NCI-H1694 treated with DMSO at 0.1 percent for 48 hours (cell line): ENCODE results near the gene IGDCC3.
"Not testable (repeated sequence)": the region's sequence is repeated elsewhere in the genome, so short reads cannot be mapped to it uniquely, and the experiment has no call there.

ENCODE experiments used
- DNase-seq: peaks from one replicate; lab custom pipeline; 2025; lab: John Stamatoyannopoulos, UW

The IGDCC3 gene

GRCh38 chr15:65370885-65371284 is 6.9 kb downstream of the IGDCC3 start:
- DNase-seq, result no peak

DNA sequence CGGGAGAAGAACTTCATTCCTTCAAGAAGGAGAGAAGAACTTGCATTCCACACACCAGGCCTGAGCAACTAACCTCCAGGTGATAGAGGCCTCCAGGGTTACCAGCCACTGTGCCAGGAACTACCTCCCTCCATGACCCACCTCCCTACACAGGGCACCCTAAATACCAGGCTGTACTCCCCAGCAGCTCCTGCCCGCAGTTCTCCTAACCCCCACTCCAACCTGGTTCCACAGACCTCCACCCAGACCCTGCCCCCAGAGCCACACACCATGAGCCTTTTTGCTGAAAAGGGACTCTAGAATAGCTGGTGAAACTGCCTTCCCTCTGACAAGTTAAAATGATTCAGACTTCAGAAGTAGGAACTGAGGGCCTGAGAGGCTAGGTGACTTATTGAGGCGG is 8.2 kb downstream of the IGDCC3 start:
- DNase-seq, result no peak

DNA sequence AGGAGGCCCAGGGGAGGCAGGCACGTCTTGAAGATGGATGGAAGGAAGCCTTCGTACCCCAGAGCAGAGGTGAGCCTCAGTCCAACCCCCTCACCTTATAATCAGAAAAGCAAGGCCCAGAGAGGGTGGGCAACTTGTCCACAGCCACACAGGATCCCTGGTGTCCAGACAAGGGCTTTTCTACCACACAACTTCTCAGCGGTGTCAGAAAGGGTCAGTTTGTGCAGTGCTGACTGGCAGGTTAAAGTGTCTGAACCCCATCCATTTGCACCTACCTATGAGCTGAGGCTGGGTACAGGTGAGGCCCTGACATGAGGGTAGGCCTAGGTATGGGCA is 8.6 kb downstream of the IGDCC3 start:
- DNase-seq, result no peak

GRCh38 chr15:65368302-65369211 is 9.2 kb downstream of the IGDCC3 start:
- peak; percentile 37 for DNase-seq

DNA sequence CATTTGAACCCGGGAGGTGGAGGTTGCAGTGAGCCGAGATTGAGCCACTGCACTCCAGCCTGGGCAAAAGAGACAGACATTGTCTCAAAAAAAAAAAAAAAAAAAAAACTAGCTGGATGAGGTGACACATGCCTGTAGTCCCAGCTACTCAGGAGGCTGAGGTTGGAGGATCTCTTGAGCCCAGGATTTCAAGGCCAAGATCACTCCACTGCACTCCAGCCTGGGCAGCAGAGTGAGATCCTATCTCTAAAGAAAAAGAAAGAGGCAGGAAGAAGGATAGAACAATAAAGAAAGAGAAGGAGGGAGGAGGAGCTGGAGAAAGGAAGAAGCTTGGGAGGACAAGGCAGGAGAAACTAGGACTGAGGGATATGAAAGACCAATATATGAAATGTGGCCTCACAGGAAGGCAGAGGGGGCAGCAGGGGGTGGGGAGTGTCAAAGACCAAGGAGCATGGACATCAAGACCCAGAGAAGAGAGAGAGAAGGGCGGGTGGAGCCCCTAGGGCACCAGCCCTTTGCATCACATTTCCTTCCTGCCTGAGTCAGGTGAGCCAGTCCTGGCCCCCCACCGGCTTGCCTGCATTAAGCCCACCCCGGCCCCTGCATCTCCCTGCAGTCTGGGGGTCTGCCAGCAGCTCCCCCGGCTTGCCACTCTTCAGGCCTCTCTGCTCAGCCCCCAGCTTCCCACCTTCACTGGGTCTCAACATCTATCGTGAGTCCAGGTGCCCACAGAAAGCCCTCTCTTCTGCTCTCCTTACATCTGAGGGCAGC is 11.5 kb downstream of the IGDCC3 start:
- DNase-seq, result no peak

GRCh38 chr15:65365229-65365628 is 12.6 kb downstream of the IGDCC3 start:
- no peak for DNase-seq

GRCh38 chr15:65363766-65364165 is 14.0 kb downstream of the IGDCC3 start:
- DNase-seq, result no peak

- DNase-seq, result no peak
These were observed 14.5 kb downstream of the IGDCC3 start for GRCh38 chr15:65363306-65363705.

- DNase-seq, result no peak
These were observed 15.3 kb downstream of the IGDCC3 start for GRCh38 chr15:65362491-65362890.

GRCh38 chr15:65361708-65362459 is 15.9 kb downstream of the IGDCC3 start:
- DNase-seq, result no peak

DNA sequence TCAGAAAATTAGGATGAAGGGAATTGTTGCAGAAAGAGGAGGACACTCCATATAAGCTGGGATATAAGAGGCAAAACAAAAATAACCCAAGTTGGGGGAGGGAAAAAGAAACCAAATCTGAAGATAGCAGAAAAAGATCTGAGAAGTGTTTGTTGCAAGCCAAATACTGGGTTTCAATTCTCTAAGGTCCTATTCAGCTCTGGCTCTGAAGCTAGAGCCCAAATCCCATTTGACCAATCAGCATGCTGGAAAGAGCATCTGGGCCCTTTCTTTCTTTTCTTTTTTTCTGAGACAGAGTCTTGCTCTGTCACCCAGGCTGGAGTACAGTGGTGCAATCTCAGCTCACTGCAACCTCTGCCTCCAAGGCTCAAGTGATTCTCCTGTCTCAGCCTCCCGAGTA is 17.3 kb downstream of the IGDCC3 start:
- DNase-seq, result no peak

DNA sequence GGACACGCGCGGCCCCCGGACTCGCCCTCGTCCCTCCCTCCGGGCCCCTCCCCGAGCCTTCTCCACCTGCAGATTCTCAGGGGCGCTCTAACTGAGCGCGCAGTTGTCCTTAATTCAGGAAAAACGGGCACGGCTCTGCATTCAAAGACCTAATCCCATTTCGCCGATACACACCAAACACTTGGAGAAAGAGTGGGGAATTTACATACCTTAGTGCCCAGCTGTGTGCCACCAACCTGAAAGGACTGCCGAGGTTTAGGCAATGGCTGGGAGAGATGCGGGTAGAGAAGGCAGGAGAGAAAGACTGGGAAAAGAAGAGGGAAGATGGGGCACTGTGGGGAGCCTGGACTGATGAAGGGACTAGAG is 21.8 kb downstream of the IGDCC3 start:
- DNase-seq, result no peak

DNA sequence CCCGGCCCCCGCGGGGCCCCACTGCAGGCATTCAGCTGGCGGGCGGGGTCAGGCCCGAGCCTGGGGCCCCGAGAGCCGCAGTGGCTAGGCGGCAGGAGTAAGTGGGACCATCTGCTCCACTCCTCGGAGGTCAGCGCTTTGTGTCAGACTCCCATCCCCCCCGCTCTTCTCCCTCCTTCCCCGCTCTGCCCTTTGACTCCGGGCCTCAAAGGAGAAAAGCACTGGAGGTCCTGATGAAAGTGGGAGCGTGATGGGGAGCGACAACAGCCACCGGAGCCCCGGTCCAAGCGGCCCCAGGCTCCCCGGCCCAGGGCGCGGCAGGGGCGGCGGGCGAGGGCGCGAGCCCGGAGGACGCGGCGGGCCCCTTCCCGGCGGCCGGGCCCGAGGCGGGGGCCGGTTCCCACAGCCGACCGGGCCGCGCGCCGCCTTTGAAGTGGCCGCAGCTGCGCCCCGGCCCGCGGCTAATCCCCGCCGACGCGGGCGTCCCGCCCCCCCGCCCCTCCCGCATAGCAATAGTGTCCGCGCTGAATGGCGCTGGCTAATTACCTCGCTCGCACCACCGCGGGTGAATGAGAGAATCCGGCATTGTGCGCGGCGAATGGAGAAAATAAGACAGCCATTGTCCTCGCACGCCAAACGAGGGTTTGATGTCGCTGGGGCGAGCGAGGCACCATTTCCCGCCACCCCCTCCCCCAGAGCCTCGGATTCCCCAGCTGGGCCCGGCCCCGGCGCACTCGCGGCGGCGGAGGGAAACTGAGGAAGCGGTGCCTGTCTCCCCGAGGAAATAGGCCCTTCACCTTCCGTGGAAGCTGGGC is 22.4 kb downstream of the IGDCC3 start:
- DNase-seq, result no peak

DNA sequence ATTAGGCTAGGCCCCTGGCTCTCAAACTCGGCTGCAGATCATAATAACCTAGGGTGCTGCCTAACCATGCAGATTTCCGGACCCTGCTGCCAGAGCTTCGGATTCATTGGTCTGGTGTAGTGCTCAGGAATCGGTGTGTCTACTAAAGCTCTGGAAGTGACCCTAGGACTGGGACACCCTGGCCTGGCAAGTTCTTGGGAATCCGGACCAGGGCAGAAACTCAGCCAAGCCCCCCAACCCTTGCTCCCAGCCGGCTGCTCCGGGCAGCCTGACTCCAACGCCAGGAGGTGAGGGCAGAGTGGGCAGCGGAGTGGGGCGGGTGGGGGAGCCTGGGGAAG is 23.0 kb downstream of the IGDCC3 start:
- no peak for DNase-seq

DNA sequence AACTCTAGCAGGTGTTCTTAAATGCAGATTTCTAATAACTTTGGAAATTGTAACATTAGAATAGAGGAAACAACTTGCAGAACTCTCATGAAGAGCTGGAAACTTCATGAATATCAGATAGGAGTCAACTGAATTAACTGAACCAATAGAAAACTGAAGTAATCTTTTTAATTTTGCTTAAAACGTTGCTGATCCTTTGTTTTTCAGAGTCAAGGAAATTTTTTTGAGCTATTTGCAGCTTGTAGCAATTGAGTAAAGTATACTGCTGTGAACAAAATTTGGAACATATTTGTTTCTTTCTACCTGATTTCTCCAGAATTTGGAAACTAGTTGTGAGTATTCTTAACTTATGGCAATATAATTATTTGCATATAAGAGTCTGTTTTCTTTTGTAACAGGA is 25.8 kb downstream of the IGDCC3 start:
- DNase-seq, result not testable (repeated sequence)

DNA sequence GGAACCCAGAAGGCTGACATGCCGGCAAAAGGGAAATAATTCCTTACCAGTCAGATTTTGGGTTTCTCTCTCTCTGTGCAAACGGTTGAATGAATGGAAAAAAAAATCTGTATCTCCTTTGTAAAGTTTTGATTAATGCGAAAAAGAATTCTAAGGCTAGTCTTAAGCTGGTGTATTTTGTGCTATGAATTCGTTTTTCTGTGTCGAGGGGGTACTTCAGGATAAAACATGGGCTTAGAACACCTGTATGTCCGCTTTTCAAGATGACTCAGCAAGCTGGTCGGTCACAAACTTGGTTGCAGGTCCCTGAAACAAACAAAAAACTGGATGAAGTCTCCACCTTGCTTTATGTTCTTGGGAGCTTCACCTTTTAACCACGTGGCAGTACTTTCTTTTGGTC is 28.5 kb downstream of the IGDCC3 start:
- no peak for DNase-seq

GRCh38 chr15:65347756-65348155 is 30.0 kb downstream of the IGDCC3 start:
- not testable (repeated sequence) for DNase-seq

DNA sequence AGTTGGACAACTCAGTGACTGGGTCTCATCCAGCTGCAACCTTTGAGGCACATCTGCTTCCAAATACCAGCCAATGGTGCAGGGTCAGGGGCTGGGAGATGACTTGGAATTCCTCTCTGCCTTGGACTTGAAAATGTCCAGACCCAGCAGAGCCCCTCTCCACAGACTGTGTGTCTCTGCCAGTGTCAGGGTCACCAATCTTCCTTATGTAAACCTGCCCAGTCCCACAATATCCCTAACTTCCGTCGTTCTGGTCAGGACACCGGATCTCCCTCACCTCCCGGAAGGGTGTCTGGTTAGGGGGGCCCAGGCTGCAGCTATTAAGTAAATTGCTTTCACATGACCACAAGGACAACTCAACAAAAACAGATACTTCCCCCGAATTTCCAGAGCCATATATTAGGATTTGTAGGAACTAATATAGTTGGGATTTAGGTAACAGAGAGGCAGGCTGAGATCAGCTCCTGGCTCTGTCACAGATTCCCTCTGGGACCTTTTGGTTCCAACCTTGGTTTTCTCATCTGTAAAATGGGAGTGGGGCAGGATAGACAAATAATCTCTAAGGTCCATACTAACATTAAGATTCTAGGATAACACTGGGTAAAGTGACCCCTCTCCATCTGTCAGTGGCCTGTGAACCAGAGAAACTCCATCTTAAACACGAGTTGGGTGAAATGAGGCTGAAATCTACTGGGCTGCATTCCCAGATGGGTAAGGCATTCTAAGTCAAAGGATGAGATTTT is 30.8 kb downstream of the IGDCC3 start:
- DNase-seq, result no peak

- DNase-seq, result no peak
These were observed 32.9 kb downstream of the IGDCC3 start for GRCh38 chr15:65344914-65345275.

- DNase-seq, result no peak
These were observed 33.4 kb downstream of the IGDCC3 start for GRCh38 chr15:65344214-65344913.
